HEK293 (cell line): Measurements from ENCODE around the gene KLRB1.

Experiments
- GLIS2 ChIP-seq: fragments of 450-650 bp; formaldehyde crosslinking; IDR thresholded peaks from 2 replicates; pipeline ENCODE4 v1.5.1; 2016; ENCODE audit warnings: missing biosample characterization, missing genetic modification characterization
- YY1 ChIP-seq: fragments of 450-650 bp; formaldehyde crosslinking; IDR thresholded peaks from 2 replicates; pipeline ENCODE4 v1.5.1; 2018; ENCODE audit warnings: missing biosample characterization, missing genetic modification characterization
- ZBTB1 ChIP-seq: fragments of 450-650 bp; formaldehyde crosslinking; IDR thresholded peaks from 2 replicates; pipeline ENCODE4 v1.5.1; 2016; ENCODE audit warnings: missing biosample characterization, missing genetic modification characterization
- ZFP3 ChIP-seq: fragments of 450-650 bp; formaldehyde crosslinking; IDR thresholded peaks from 2 replicates; pipeline ENCODE4 v1.5.1; 2016; ENCODE audit warnings: low read depth, missing biosample characterization, missing genetic modification characterization
- ZNF274 ChIP-seq, 2 experiments: fragments of 200-500 bp in 1 of 2; fragments of 450-650 bp in 1 of 2; sonication (Bioruptor generic) in 1 of 2; formaldehyde crosslinking in 1 of 2; IDR thresholded peaks; 2 replicates each; pipeline versions ENCODE4 v1.5.1 to v1.6.1; 2014 to 2016; ENCODE audit warnings: borderline replicate concordance in 1 of 2, inconsistent platforms in 1 of 2, low read length in 1 of 2, missing biosample characterization in 1 of 2, missing genetic modification characterization in 1 of 2
- ZNF792 ChIP-seq: fragments of 450-650 bp; formaldehyde crosslinking; IDR thresholded peaks from 2 replicates; pipeline ENCODE4 v1.5.1; 2016; ENCODE audit warnings: missing biosample characterization, missing genetic modification characterization
- TF ChIP-seq, protein P1 (sequence below): fragments of 450-650 bp; formaldehyde crosslinking; IDR thresholded peaks from 2 replicates; pipeline ENCODE4 v1.5.1; 2016; ENCODE audit warnings: missing biosample characterization, missing genetic modification characterization

DNA sequence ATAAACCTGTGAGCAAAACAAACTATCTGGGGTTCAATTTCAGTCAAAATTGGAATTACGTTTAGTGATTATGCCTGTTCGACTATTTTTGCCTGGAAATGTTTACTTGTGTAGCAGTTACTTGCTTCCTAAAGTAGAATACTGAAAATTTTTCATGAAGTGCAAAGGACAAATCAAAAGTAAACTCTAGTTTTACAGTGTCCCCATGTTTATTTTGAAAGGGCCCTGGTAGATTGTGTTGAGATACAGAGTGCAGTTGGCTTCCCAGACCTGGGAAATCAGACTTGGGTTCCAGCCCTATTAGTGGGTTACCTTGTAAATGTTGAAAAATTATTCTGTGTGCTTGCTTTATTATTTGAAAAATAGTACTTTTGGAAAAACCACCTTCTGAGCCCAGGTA is 17.3 kb downstream of the KLRB1 start:
- TF ChIP-seq, protein P1, sequence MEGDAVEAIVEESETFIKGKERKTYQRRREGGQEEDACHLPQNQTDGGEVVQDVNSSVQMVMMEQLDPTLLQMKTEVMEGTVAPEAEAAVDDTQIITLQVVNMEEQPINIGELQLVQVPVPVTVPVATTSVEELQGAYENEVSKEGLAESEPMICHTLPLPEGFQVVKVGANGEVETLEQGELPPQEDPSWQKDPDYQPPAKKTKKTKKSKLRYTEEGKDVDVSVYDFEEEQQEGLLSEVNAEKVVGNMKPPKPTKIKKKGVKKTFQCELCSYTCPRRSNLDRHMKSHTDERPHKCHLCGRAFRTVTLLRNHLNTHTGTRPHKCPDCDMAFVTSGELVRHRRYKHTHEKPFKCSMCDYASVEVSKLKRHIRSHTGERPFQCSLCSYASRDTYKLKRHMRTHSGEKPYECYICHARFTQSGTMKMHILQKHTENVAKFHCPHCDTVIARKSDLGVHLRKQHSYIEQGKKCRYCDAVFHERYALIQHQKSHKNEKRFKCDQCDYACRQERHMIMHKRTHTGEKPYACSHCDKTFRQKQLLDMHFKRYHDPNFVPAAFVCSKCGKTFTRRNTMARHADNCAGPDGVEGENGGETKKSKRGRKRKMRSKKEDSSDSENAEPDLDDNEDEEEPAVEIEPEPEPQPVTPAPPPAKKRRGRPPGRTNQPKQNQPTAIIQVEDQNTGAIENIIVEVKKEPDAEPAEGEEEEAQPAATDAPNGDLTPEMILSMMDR (tag by site-specific recombination): no peak
- TF ChIP-seq ZFP3 (tag by site-specific recombination): no peak
- TF ChIP-seq ZNF274 (IDR thresholded peaks at IDR 0.05; ENCODE audit: low read length): no peak
- no peak for TF ChIP-seq ZNF274 (tag by site-specific recombination; IDR thresholded peaks at IDR 0.05; ENCODE audit: borderline replicate concordance)
- TF ChIP-seq ZNF792 (tag by site-specific recombination): no peak
- no peak for TF ChIP-seq ZBTB1 (tag by site-specific recombination)
- TF ChIP-seq YY1 (tag by site-specific recombination): no peak
- no peak for TF ChIP-seq GLIS2 (tag by site-specific recombination)
